GM23248 (cell line): ENCODE data around the gene TNP2. TPM values are rescaled to one million over a fixed set of nuclear protein-coding genes. Genes with fewer than 3 reads are reported as not detected.

Source experiments
- DNase-seq: peaks from one replicate; pipeline ENCODE4 v3.0.0-alpha.2; 2015
- H2AFZ ChIP-seq: fragments of 200-600 bp; sonication (generic); 2 replicates; pipeline ENCODE4 v1.6.1; 2016; ENCODE audit warnings: antibody characterized with exemption
- H3F3A ChIP-seq: fragments of 200-600 bp; sonication (generic); 2 replicates; pipeline ENCODE4 v1.6.1; 2016; ENCODE audit warnings: mild to moderate bottlenecking, antibody characterized with exemption, mixed run types; ENCODE audit not compliant: insufficient read depth
- H3K27ac ChIP-seq: fragments of 200-600 bp; sonication (generic); 2 replicates; pipeline ENCODE4 v1.5.1; 2016; ENCODE audit warnings: mild to moderate bottlenecking
- H3K27me3 ChIP-seq: fragments of 200-600 bp; sonication (generic); replicated peaks from 2 replicates; pipeline ENCODE4 v1.6.1; 2016; ENCODE audit warnings: mild to moderate bottlenecking; ENCODE audit not compliant: insufficient read depth
- H3K36me3 ChIP-seq: fragments of 200-600 bp; sonication (generic); 2 replicates; pipeline ENCODE4 v1.6.1; 2016; ENCODE audit warnings: low read depth, mild to moderate bottlenecking
- H3K4me1 ChIP-seq: fragments of 200-600 bp; sonication (generic); 2 replicates; pipeline ENCODE4 v1.6.1; 2016; ENCODE audit warnings: mild to moderate bottlenecking; ENCODE audit not compliant: insufficient read depth
- H3K4me2 ChIP-seq: fragments of 200-600 bp; sonication (generic); one replicate; pipeline ENCODE4 v1.6.1; 2016; ENCODE audit warnings: mild to moderate bottlenecking; ENCODE audit not compliant: unreplicated experiment
- H3K4me3 ChIP-seq: fragments of 200-600 bp; sonication (generic); 2 replicates; pipeline ENCODE4 v1.5.1; 2016; ENCODE audit warnings: mild to moderate bottlenecking
- H3K79me2 ChIP-seq: fragments of 200-600 bp; sonication (generic); 2 replicates; pipeline ENCODE4 v1.6.1; 2016; ENCODE audit warnings: mild to moderate bottlenecking; ENCODE audit not compliant: insufficient read depth
- H3K9ac ChIP-seq: fragments of 200-600 bp; sonication (generic); 2 replicates; pipeline ENCODE4 v1.6.1; 2016; ENCODE audit warnings: mild to moderate bottlenecking
- H3K9me2 ChIP-seq: fragments of 200-600 bp; sonication (generic); 2 replicates; pipeline ENCODE4 v1.6.1; 2016; ENCODE audit warnings: mixed run types, mild to moderate bottlenecking, moderate library complexity; ENCODE audit not compliant: insufficient read depth
- H3K9me3 ChIP-seq: fragments of 200-600 bp; sonication (generic); one replicate; pipeline ENCODE4 v1.6.1; 2017; ENCODE audit warnings: low read depth
- H4K20me1 ChIP-seq: fragments of 200-600 bp; sonication (generic); 2 replicates; pipeline ENCODE4 v1.6.0; 2016; ENCODE audit not compliant: insufficient read depth
- EZH2 ChIP-seq: fragments of 200-600 bp; sonication (generic); IDR thresholded peaks from 2 replicates; pipeline ENCODE4 v1.6.1; 2018; ENCODE audit warnings: antibody characterized with exemption, mild to moderate bottlenecking; ENCODE audit not compliant: insufficient read depth, poor library complexity, severe bottlenecking
- EZH2phosphoT487 ChIP-seq: fragments of 200-600 bp; sonication (generic); IDR thresholded peaks from 2 replicates; pipeline ENCODE4 v1.6.1; 2018; ENCODE audit warnings: antibody characterized with exemption, moderate library complexity, mild to moderate bottlenecking, low read depth; ENCODE audit not compliant: insufficient read depth
- WGBS, 2 experiments: methylation state at CpG; one replicate each; pipeline ENCODE4 v1.1.6; 2015 to 2017; ENCODE audit warnings: low lambda C conversion rate in 2 of 2, low coverage in 1 of 2; ENCODE audit errors: missing lambda C conversion rate in 2 of 2; 5-methylcytosine and 5-hydroxymethylcytosine counted together
- in situ Hi-C: fragments of 300-500 bp; cut with MboI; formaldehyde crosslinking; loops from 2 replicates; pipeline ENCODE4 v1.15.0; 2020
- polyA plus RNA-seq: library from polyadenylated mRNA; unstranded; fragments of >200 nt; fragmentation: Nextera tagmentation; extraction: Ambion mirVana; gene quantifications from 2 replicates; pipeline ENCODE4 v1.2.1, GENCODE V29; 2016
- total RNA-seq: library from RNA; depleted of rRNA; stranded (reverse); fragments of >200 nt; shearing (Covaris generic); gene quantifications from 2 replicates; pipeline ENCODE4 v1.2.3, GENCODE V29; 2014

The TNP2 gene
- total and polyA plus RNA-seq, 2 experiments from 2014 or later = not detected

DNA sequence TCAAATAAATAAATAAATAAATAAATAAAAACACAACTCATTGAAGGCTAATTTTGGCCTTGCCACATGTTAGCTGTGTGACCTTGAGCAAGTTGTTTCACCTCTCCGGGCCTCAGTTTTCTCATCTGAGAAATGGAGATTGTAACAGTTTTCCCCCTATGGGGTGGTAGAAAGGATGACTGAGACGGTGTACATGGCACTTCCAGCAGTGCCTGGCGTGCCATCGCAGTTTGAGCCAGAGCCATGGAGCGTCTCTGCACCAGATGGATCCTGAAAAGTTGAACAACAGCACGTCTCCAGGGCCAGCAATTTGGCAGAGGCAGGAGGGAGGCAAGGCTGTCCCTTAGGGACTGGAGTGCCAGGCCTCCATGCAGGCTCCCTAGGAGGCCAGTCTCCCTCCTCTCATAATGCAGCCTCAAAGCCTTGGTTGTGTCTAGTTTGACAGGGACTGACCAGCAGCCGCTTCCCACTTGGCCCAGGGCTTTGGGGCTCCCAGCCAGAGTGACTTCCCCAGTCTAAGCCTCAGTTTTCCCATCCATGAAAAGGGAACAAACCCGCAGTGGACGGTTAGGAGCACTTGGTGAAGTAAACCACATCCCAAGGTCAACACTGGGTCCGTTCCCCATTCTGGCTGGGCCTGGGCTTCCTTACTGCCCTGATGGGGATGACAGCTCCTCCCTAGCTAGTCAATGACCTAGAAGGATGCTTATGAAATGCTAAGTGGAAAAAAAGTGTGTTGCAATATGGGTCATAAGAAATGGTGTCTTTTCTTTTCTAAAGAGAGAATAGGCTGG is 32.5 kb downstream of the TNP2 start:
- Histone ChIP-seq H3K9me3 (no peaks in the 10 kb centered on the region), H3K4me3 (no peak overlapping the region), H3F3A (no peaks in the 10 kb centered on the region), H2AFZ (no peak overlapping the region), H3K27me3 (0 out of 2 replicates have a peak, but pooled peaks cover under 1% of the 10 kb centered on the region), H3K79me2 (no peaks in the 10 kb centered on the region), H3K27ac (no peak overlapping the region), H4K20me1 (no peaks in the 10 kb centered on the region), H3K4me1 (peaks cover 3% of the 10 kb centered on the region; the same call in 1 of the 2 replicates), H3K4me2 (no peak overlapping the region), H3K9ac (no peak overlapping the region), H3K36me3 (no peaks in the 10 kb centered on the region), H3K9me2 (no peaks in the 10 kb centered on the region)
- no peak for TF ChIP-seq EZH2
- TF ChIP-seq EZH2phosphoT487 = no peak
- in situ Hi-C loops = no loop called here
- no peak for DNase-seq
- WGBS, 2 experiments = 59 to 64% methylated on average over 10 of the region's 10 CpGs

- in situ Hi-C loops = no loop called here
- no peaks in the 10 kb centered on the region for H4K20me1 ChIP-seq
These were observed 33.5 kb downstream of the TNP2 start for GRCh38 chr16:11235703-11235991.

GRCh38 chr16:11234884-11235702 is 34.0 kb downstream of the TNP2 start:
- 92 to 93% methylated on average over 13 of the region's 13 CpGs for WGBS, 2 experiments
- TF ChIP-seq EZH2 (no peak), EZH2phosphoT487 (no peak)
- Histone ChIP-seq H3K9me3 (no peaks in the 10 kb centered on the region), H4K20me1 (no peaks in the 10 kb centered on the region), H3F3A (no peaks in the 10 kb centered on the region), H3K27ac (no peak overlapping the region), H3K4me2 (no peak overlapping the region), H3K4me3 (no peak overlapping the region), H3K27me3 (no peaks in the 10 kb centered on the region), H3K79me2 (no peaks in the 10 kb centered on the region), H2AFZ (no peak overlapping the region), H3K9me2 (no peaks in the 10 kb centered on the region), H3K36me3 (no peaks in the 10 kb centered on the region), H3K9ac (no peak overlapping the region), H3K4me1 (peaks cover 3% of the 10 kb centered on the region; the same call in 1 of the 2 replicates)
- no peak for DNase-seq
- in situ Hi-C loops = no loop called here

More at GRCh38 chr16:11235703-11235991, 33.5 kb downstream of the TNP2 start:
- H2AFZ ChIP-seq = no peak overlapping the region
- H3K4me3 ChIP-seq = no peak overlapping the region
- H3K79me2 ChIP-seq = no peaks in the 10 kb centered on the region
- no peak for TF ChIP-seq EZH2phosphoT487
- TF ChIP-seq EZH2 = no peak
- DNase-seq = no peak
- no peaks in the 10 kb centered on the region for H3K36me3 ChIP-seq
- H3K4me2 ChIP-seq = no peak overlapping the region
- H3K9me3 ChIP-seq = no peaks in the 10 kb centered on the region
- no peaks in the 10 kb centered on the region for H3K27me3 ChIP-seq
- WGBS, 2 experiments = 92 to 98% methylated on average over 5 of the region's 5 CpGs
- no peak overlapping the region for H3K27ac ChIP-seq
- no peaks in the 10 kb centered on the region for H3F3A ChIP-seq
- H3K4me1 ChIP-seq = peaks cover 3% of the 10 kb centered on the region; the same call in 1 of the 2 replicates
- no peak overlapping the region for H3K9ac ChIP-seq
- no peaks in the 10 kb centered on the region for H3K9me2 ChIP-seq

- Histone ChIP-seq H3F3A (no peaks in the 10 kb centered on the region), H3K27ac (no peak overlapping the region), H3K9ac (no peak overlapping the region), H3K27me3 (no peaks in the 10 kb centered on the region), H4K20me1 (no peaks in the 10 kb centered on the region), H3K36me3 (no peaks in the 10 kb centered on the region), H3K79me2 (no peaks in the 10 kb centered on the region), H3K4me1 (peaks cover 3% of the 10 kb centered on the region; the same call in 1 of the 2 replicates), H2AFZ (no peak overlapping the region), H3K9me2 (no peaks in the 10 kb centered on the region), H3K4me2 (no peak overlapping the region), H3K4me3 (no peak overlapping the region), H3K9me3 (no peaks in the 10 kb centered on the region)
- no peak for DNase-seq
- in situ Hi-C loops = no loop called here
- WGBS, 2 experiments = 82 to 87% methylated on average over 7 to 8 of the region's 8 CpGs
- TF ChIP-seq EZH2phosphoT487 (no peak), EZH2 (no peak)
These were observed 35.3 kb downstream of the TNP2 start for GRCh38 chr16:11233727-11234376.
